A673 (cell line): ENCODE measurements around the gene KCTD8.

ENCODE experiments used
- CTCF ChIP-seq: fragments of 300-800, 200-600 bp; sonication (generic); conservative IDR thresholded peaks from 2 replicates; pipeline ENCODE4 v1.5.1; 2017; ENCODE audit warnings: low read depth, mild to moderate bottlenecking, antibody characterized with exemption, low read length, moderate library complexity, mixed read lengths
- EZH2 ChIP-seq: fragments of 200-600 bp; sonication (generic); IDR thresholded peaks from 2 replicates; pipeline ENCODE4 v1.6.1; 2017; ENCODE audit warnings: borderline replicate concordance, low read depth, mild to moderate bottlenecking, mixed read lengths, antibody characterized with exemption, low read length; ENCODE audit not compliant: poor library complexity, severe bottlenecking

- TF ChIP-seq CTCF: no peak
- TF ChIP-seq EZH2: no peak
Observed at GRCh38 chr4:44438687-44439086, 9.9 kb downstream of the KCTD8 start.
